ACC112 (cell line): ENCODE data around the gene MACROD2.

Experiments used
- H2AFZ ChIP-seq: fragments of 200-600 bp; sonication (generic); one replicate; pipeline ENCODE4 v1.6.0; 2017; ENCODE audit warnings: antibody characterized with exemption, low read length; ENCODE audit not compliant: unreplicated experiment
- H3K27ac ChIP-seq: fragments of 200-600 bp; sonication (generic); 2 replicates; pipeline ENCODE4 v1.5.1; 2014; ENCODE audit warnings: low read depth, mild to moderate bottlenecking, antibody characterized with exemption, low read length, moderate library complexity
- H3K27me3 ChIP-seq: fragments of 200-600 bp; sonication (generic); 2 replicates; pipeline ENCODE4 v1.6.1; 2014; ENCODE audit warnings: mild to moderate bottlenecking, antibody characterized with exemption, low read length, moderate library complexity, mixed read lengths; ENCODE audit not compliant: insufficient read depth
- H3K36me3 ChIP-seq: fragments of 200-600 bp; sonication (generic); 2 replicates; pipeline ENCODE4 v1.6.1; 2016; ENCODE audit warnings: mild to moderate bottlenecking, antibody characterized with exemption, low read length, moderate library complexity, mixed read lengths; ENCODE audit not compliant: insufficient read depth
- H3K4me1 ChIP-seq: fragments of 200-600 bp; sonication (generic); one replicate; pipeline ENCODE4 v1.6.1; 2016; ENCODE audit warnings: low read length, mixed read lengths; ENCODE audit not compliant: insufficient read depth, unreplicated experiment, control insufficient read depth
- H3K4me3 ChIP-seq: fragments of 200-600 bp; sonication (generic); 2 replicates; pipeline ENCODE4 v1.5.1; 2014; ENCODE audit warnings: mild to moderate bottlenecking, low read depth, low read length
- H3K79me2 ChIP-seq: fragments of 200-600 bp; sonication (generic); one replicate; pipeline ENCODE4 v1.6.0; 2016; ENCODE audit warnings: low read length; ENCODE audit not compliant: control insufficient read depth, unreplicated experiment, insufficient read depth

The MACROD2 gene

GRCh38 chr20:15835811-15836210 is 1840.5 kb downstream of the MACROD2 start:
- H3K36me3 ChIP-seq: no peaks in the 10 kb centered on the region
- H3K27me3 ChIP-seq: no peaks in the 10 kb centered on the region
- no peaks in the 10 kb centered on the region for H3K4me1 ChIP-seq
- no peak overlapping the region for H3K4me3 ChIP-seq
- H2AFZ ChIP-seq: no peak overlapping the region
- no peaks in the 10 kb centered on the region for H3K79me2 ChIP-seq
- H3K27ac ChIP-seq: no peak overlapping the region

- Histone ChIP-seq H3K27ac (no peak overlapping the region), H3K27me3 (no peaks in the 10 kb centered on the region), H3K4me3 (no peak overlapping the region), H3K4me1 (no peaks in the 10 kb centered on the region), H3K79me2 (no peaks in the 10 kb centered on the region), H3K36me3 (no peaks in the 10 kb centered on the region), H2AFZ (no peak overlapping the region)
Measured at GRCh38 chr20:15836634-15837033, 1841.3 kb downstream of the MACROD2 start.

- no peaks in the 10 kb centered on the region for H3K36me3 ChIP-seq
- no peak overlapping the region for H2AFZ ChIP-seq
- no peak overlapping the region for H3K27ac ChIP-seq
- H3K27me3 ChIP-seq: no peaks in the 10 kb centered on the region
- no peak overlapping the region for H3K4me3 ChIP-seq
- no peaks in the 10 kb centered on the region for H3K4me1 ChIP-seq
- no peaks in the 10 kb centered on the region for H3K79me2 ChIP-seq
Measured at GRCh38 chr20:15837563-15837962, 1842.2 kb downstream of the MACROD2 start.

- no peaks in the 10 kb centered on the region for H3K36me3 ChIP-seq
- no peaks in the 10 kb centered on the region for H3K79me2 ChIP-seq
- no peaks in the 10 kb centered on the region for H3K4me1 ChIP-seq
- H3K4me3 ChIP-seq: no peak overlapping the region
- H3K27ac ChIP-seq: no peak overlapping the region
- H2AFZ ChIP-seq: no peak overlapping the region
- no peaks in the 10 kb centered on the region for H3K27me3 ChIP-seq
Measured at GRCh38 chr20:15838466-15838865, 1843.2 kb downstream of the MACROD2 start.

GRCh38 chr20:15840636-15841301 is 1845.5 kb downstream of the MACROD2 start:
- Histone ChIP-seq H3K79me2 (no peaks in the 10 kb centered on the region), H3K27me3 (no peaks in the 10 kb centered on the region), H2AFZ (no peak overlapping the region), H3K36me3 (no peaks in the 10 kb centered on the region), H3K4me1 (no peaks in the 10 kb centered on the region), H3K27ac (no peak overlapping the region), H3K4me3 (no peak overlapping the region)

GRCh38 chr20:15842872-15843271 is 1847.6 kb downstream of the MACROD2 start:
- Histone ChIP-seq H3K27ac (no peak overlapping the region), H3K27me3 (no peaks in the 10 kb centered on the region), H3K36me3 (no peaks in the 10 kb centered on the region), H3K4me3 (no peak overlapping the region), H3K79me2 (no peaks in the 10 kb centered on the region), H3K4me1 (no peaks in the 10 kb centered on the region), H2AFZ (no peak overlapping the region)

GRCh38 chr20:15843777-15844176 is 1848.5 kb downstream of the MACROD2 start:
- no peaks in the 10 kb centered on the region for H3K27me3 ChIP-seq

GRCh38 chr20:15847196-15847784 is 1852.0 kb downstream of the MACROD2 start:
- H3K36me3 ChIP-seq: no peaks in the 10 kb centered on the region
- H3K27ac ChIP-seq: no peak overlapping the region
- no peaks in the 10 kb centered on the region for H3K79me2 ChIP-seq
- H3K27me3 ChIP-seq: no peaks in the 10 kb centered on the region
- no peaks in the 10 kb centered on the region for H3K4me1 ChIP-seq
- no peak overlapping the region for H2AFZ ChIP-seq
- no peak overlapping the region for H3K4me3 ChIP-seq

More at GRCh38 chr20:15843777-15844176, 1848.5 kb downstream of the MACROD2 start:
- Histone ChIP-seq H3K79me2 (no peaks in the 10 kb centered on the region), H3K4me3 (no peak overlapping the region), H3K27ac (no peak overlapping the region), H3K4me1 (no peaks in the 10 kb centered on the region), H3K36me3 (no peaks in the 10 kb centered on the region), H2AFZ (no peak overlapping the region)

- Histone ChIP-seq H3K79me2 (no peaks in the 10 kb centered on the region), H3K36me3 (no peaks in the 10 kb centered on the region), H2AFZ (no peak overlapping the region), H3K4me1 (no peaks in the 10 kb centered on the region), H3K27me3 (no peaks in the 10 kb centered on the region), H3K4me3 (no peak overlapping the region), H3K27ac (no peak overlapping the region)
Measured at GRCh38 chr20:15848126-15848525, 1852.8 kb downstream of the MACROD2 start.

- no peak overlapping the region for H3K27ac ChIP-seq
- no peaks in the 10 kb centered on the region for H3K27me3 ChIP-seq
- H3K36me3 ChIP-seq: no peaks in the 10 kb centered on the region
- no peaks in the 10 kb centered on the region for H3K4me1 ChIP-seq
- no peak overlapping the region for H2AFZ ChIP-seq
- H3K79me2 ChIP-seq: no peaks in the 10 kb centered on the region
- no peak overlapping the region for H3K4me3 ChIP-seq
Measured at GRCh38 chr20:15848995-15849610, 1853.8 kb downstream of the MACROD2 start.
